ENCODE data around the gene IGF2BP2. TPM values are rescaled to one million over a fixed set of nuclear protein-coding genes. Genes with fewer than 3 reads are reported as not detected.
"Not testable (repeated sequence)": the region's sequence is repeated elsewhere in the genome, so short reads cannot be mapped to it uniquely, and the experiment has no call there.

The IGF2BP2 gene
- total and polyA plus RNA-seq, 3 experiments from 2014 or later = 0.42 TPM; not detected in 1

DNA sequence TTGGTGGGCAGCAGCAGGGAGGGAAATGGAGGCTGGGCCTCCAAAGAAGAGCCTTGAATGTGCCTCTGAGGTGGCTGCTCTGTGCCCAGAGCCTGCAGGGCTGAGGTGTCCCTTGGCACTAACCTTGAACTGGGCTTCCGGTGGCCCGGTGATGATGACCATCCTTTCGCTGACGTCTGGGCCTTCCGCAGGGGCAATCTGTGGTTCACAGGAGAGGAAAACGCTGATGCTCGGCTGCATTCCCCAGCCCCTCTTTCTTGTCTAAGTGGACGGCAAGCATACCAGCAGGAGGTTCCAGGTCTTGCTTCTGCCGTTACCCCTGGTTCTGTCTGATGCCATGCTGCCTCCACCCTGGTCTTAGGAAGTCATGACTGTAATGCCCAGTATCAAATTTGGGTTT, 172.9 kb downstream of the IGF2BP2 start:
- Mint-ChIP-seq H3K27ac (no peak overlapping the region), H3K4me1 (no peaks in the 10 kb centered on the region), H3K4me3 (no peak overlapping the region)

DNA sequence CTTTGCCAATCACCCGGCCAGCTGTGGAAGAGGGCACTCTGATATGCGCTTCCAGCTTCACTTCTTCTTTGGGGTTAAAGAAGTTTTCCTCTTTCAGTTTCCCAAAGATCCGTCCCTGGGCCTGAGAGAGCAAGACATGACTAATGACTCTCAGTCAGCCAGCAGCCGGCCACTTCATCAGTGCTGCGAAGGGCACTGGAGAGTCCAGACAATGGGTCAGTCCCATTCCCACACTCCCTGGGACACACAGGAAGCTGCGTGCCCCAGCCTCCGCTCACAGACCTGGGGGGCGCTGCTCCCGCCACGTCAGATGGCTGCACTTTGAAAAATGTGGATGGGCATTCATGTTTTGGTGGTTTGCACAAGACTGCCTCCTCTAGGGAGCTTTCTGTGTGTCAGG, 175.4 kb downstream of the IGF2BP2 start:
- H3K4me3 ChIP-seq (ENCODE audit: low read length) = no peak overlapping the region
- Mint-ChIP-seq H3K4me1 (no peaks in the 10 kb centered on the region), H3K4me3 (no peak overlapping the region), H3K36me3 (no peaks in the 10 kb centered on the region), H3K9me3 (no peaks in the 10 kb centered on the region), H3K27me3 (peaks cover 9 to 34% of the 10 kb centered on the region in 2 donors), H3K27ac (no peak overlapping the region)
- ChIA-PET POLR2A (no interaction called here), CTCF (interaction anchor here (1.4 to 2.1 kb wide), 2 partner anchors 10 to 11 kb away, joined by 3 to 6 read pairs; no protein-coding TSS in a partner anchor)
- no peaks in the 10 kb centered on the region for H3K9me3 ChIP-seq (ENCODE audit: low read length)
- H3K4me1 ChIP-seq (ENCODE audit: insufficient read depth, low read length) = no peaks in the 10 kb centered on the region
- no peak overlapping the region for H3K27ac ChIP-seq (ENCODE audit: low read depth, low read length)
- no peaks in the 10 kb centered on the region for H3K27me3 ChIP-seq (ENCODE audit: insufficient read depth, low read length, poor library complexity, severe bottlenecking)
- no peaks in the 10 kb centered on the region for H3K36me3 ChIP-seq (ENCODE audit: insufficient read depth, low read length)
- no peak for DNase-seq

More for the DNA sequence above, 172.9 kb downstream of the IGF2BP2 start:
- CTCF ChIA-PET = interaction anchor here (2.0 kb wide), 1 partner anchor 8 kb away, joined by 9 read pairs; no protein-coding TSS in a partner anchor
- Histone ChIP-seq H3K27ac (ENCODE audit: low read depth, low read length) (no peak overlapping the region), H3K27me3 (ENCODE audit: insufficient read depth, low read length, poor library complexity, severe bottlenecking) (no peaks in the 10 kb centered on the region), H3K9me3 (ENCODE audit: low read length) (no peaks in the 10 kb centered on the region), H3K4me3 (ENCODE audit: low read length) (no peak overlapping the region), H3K36me3 (ENCODE audit: insufficient read depth, low read length) (no peaks in the 10 kb centered on the region), H3K4me1 (ENCODE audit: insufficient read depth, low read length) (no peaks in the 10 kb centered on the region)
- POLR2A ChIA-PET = no interaction called here
- H3K36me3 Mint-ChIP-seq = no peaks in the 10 kb centered on the region
- H3K27me3 Mint-ChIP-seq = peaks cover 5 to 18% of the 10 kb centered on the region in 2 donors
- no peaks in the 10 kb centered on the region for H3K9me3 Mint-ChIP-seq
- DNase-seq = no peak

DNA sequence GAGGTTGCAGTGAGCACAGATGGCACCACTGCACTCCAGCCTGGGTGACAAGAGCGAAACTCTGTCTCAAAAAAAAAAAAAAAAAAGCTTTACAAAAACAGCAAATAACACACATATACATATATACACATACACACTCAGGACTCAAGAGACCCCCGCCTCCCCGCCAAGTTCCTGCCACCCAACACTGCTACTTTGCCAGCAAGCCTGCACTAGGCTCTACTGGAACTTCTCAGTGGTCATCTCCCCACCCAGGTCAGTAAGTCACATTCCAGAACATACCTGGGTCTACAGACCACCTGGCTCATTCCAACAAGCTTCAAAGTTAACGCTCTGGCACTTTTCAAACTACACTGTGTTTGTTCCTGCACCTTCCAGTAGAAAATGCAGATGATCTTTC, 176.4 kb downstream of the IGF2BP2 start:
- ChIA-PET CTCF (interaction anchor here (2.1 kb wide), 1 partner anchor 12 kb away, joined by 6 read pairs; no protein-coding TSS in a partner anchor), POLR2A (no interaction called here)
- H3K4me1 Mint-ChIP-seq = no peaks in the 10 kb centered on the region
- H3K4me3 ChIP-seq (ENCODE audit: low read length) = no peak overlapping the region
- no peak overlapping the region for H3K27ac Mint-ChIP-seq
- H3K4me3 Mint-ChIP-seq = no peak overlapping the region
- no peaks in the 10 kb centered on the region for H3K4me1 ChIP-seq (ENCODE audit: insufficient read depth, low read length)
- no peaks in the 10 kb centered on the region for H3K36me3 Mint-ChIP-seq
- H3K9me3 Mint-ChIP-seq = no peaks in the 10 kb centered on the region
- no peaks in the 10 kb centered on the region for H3K9me3 ChIP-seq (ENCODE audit: low read length)
- H3K27me3 ChIP-seq (ENCODE audit: insufficient read depth, low read length, poor library complexity, severe bottlenecking) = no peaks in the 10 kb centered on the region
- no peak overlapping the region for H3K27ac ChIP-seq (ENCODE audit: low read depth, low read length)
- peaks cover 11 to 34% of the 10 kb centered on the region in 2 donors for H3K27me3 Mint-ChIP-seq
- no peaks in the 10 kb centered on the region for H3K36me3 ChIP-seq (ENCODE audit: insufficient read depth, low read length)
- DNase-seq = no peak

DNA sequence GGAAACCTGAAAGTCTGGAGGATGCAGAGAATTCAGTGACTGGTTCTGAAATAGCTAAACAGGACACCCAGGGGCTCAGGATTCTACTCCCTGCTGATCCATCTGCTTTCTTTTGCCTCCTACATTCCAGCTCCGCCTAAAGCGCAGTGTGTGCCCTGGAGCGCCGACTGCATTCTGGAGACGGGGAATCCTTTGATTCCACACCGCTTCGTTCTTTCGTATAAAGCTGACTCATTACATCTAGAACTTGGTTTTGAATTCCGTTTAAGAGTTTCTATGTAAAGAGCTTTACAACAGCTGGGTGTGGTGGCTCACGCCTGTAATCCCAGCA, 177.0 kb downstream of the IGF2BP2 start:
- H3K27me3 Mint-ChIP-seq = peaks cover 11 to 34% of the 10 kb centered on the region in 2 donors
- Histone ChIP-seq H3K36me3 (ENCODE audit: insufficient read depth, low read length) (no peaks in the 10 kb centered on the region), H3K9me3 (ENCODE audit: low read length) (no peaks in the 10 kb centered on the region), H3K4me3 (ENCODE audit: low read length) (no peak overlapping the region), H3K4me1 (ENCODE audit: insufficient read depth, low read length) (no peaks in the 10 kb centered on the region), H3K27ac (ENCODE audit: low read depth, low read length) (no peak overlapping the region), H3K27me3 (ENCODE audit: insufficient read depth, low read length, poor library complexity, severe bottlenecking) (no peaks in the 10 kb centered on the region)
- ChIA-PET POLR2A (no interaction called here), CTCF (no interaction called here)
- H3K36me3 Mint-ChIP-seq = no peaks in the 10 kb centered on the region
- H3K4me3 Mint-ChIP-seq = no peak overlapping the region
- no peak for DNase-seq
- no peaks in the 10 kb centered on the region for H3K9me3 Mint-ChIP-seq
- H3K27ac Mint-ChIP-seq = no peak overlapping the region
- no peaks in the 10 kb centered on the region for H3K4me1 Mint-ChIP-seq

DNA sequence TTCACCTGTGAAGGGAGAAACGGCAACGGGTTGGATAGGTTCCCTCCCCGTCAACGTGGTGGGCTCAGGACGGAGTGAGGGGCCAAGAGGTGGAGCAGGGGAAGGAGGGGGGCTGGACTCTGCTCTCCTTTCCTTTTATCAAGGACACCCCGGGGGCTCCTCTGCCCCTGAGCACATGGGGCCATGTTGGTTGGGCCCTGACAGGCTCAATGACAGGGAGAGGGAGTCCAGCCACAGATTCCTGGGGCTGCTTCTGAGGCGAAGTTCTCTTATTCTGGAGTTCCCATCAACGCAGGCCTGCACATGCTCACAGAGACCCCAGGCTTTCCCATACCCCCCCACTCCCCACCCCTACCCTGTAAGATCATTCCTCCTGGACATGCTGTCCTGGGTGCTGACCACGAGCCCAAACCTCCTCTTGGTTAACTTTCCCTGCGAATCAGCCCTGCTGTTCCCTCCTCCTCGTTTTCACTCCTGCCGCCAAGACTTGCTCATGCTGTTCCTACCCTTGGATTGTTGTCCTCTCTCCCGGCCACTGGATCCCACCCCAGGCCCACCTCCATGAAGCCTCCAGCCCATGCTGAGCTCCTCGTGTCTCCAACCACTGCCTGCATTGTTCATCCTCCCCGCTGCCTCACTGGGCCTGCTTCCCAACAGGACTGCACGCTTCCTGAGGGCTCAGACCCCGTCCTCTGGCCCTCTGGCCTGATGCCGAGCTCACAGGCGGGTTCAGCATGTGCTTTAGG, 177.5 kb downstream of the IGF2BP2 start:
- POLR2A ChIA-PET = no interaction called here
- Mint-ChIP-seq H3K36me3 (no peaks in the 10 kb centered on the region), H3K27me3 (peaks cover 11 to 34% of the 10 kb centered on the region in 2 donors), H3K9me3 (no peaks in the 10 kb centered on the region), H3K27ac (peak overlapping the region in 1 of 8 donors; percentile 74), H3K4me3 (no peak overlapping the region), H3K4me1 (no peaks in the 10 kb centered on the region)
- Histone ChIP-seq H3K27ac (ENCODE audit: low read depth, low read length) (no peak overlapping the region), H3K9me3 (ENCODE audit: low read length) (no peaks in the 10 kb centered on the region), H3K36me3 (ENCODE audit: insufficient read depth, low read length) (no peaks in the 10 kb centered on the region), H3K4me3 (ENCODE audit: low read length) (no peak overlapping the region), H3K4me1 (ENCODE audit: insufficient read depth, low read length) (no peaks in the 10 kb centered on the region), H3K27me3 (ENCODE audit: insufficient read depth, low read length, poor library complexity, severe bottlenecking) (no peaks in the 10 kb centered on the region)
- CTCF ChIA-PET = no interaction called here
- no peak for DNase-seq

DNA sequence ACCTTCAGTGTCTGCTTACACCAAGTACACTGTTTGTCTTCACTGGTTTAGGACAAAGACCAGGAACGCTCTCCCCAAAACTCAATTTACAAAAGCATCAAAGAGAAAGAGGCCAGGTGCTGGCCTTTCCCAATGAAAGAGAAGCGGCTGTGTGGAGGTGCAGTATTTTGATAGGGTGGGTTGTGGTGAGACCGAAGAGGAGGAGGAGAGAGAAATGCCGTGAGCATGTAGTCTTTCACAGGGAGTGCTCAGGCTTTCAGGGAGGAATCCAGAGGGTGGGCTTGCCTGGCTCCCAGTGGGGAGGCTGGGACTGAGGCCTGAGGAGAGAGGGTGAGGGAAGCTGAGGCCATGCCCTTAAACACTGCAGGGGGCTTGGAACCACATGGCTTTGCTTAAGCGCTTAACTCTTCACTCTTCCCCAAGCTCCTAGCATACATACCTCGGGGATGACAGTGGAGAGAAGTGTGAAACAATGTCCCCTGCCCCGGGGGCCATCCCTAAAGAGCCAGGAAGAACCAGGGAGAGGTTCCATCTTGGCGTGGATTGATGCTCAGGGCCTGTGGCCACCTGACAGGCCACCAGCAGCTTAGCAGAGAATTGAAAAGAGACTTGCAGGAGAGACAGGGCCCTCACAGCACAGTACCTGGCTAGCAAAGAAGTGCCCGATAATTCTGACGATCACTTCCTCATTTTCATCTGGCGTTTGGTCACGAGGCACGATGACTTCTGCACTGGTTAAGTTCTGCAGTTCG, 178.3 kb downstream of the IGF2BP2 start:
- H3K9me3 Mint-ChIP-seq = no peaks in the 10 kb centered on the region

DNA sequence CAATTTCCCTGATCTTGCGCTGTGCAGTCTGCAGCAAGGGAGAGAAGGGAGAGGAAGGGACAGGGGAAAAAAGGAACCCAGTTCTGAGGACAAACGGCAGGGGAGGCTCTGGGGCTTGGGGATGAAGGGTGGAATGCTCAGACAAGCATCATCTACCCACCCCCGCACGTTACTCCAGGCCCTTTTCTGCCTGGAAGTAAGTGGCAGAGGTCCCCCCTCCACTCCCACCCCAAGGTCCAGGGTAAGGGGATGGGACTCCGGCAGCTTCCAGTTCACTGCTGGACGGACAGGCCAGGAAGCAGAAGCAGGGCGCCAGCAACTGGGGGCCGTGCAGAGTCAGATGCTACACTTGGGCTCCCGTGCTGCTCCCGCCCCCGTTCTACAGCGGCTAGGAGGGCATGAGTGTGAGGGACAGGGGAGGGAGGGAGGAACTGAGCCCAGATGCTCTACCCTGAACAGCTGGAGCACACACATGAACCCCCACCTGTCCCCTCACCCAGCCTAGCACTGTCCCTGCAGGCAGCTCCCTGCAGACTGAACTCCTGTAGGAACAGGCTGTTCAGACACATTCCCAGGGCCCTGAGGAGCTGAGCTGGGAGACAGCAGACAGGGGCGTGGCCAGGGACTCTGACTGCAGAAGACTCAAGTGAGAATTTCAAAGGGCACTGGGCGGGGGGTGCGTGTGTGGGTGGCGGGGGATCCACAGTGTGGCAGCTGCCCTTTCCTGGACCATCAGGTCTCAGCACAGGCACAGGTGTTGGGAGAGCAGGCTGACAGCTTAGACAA, 179.1 kb downstream of the IGF2BP2 start:
- ChIA-PET POLR2A (no interaction called here), CTCF (no interaction called here)
- Mint-ChIP-seq H3K27me3 (peaks cover 11 to 37% of the 10 kb centered on the region in 2 donors), H3K4me3 (no peak overlapping the region), H3K9me3 (no peaks in the 10 kb centered on the region), H3K36me3 (no peaks in the 10 kb centered on the region), H3K4me1 (no peaks in the 10 kb centered on the region), H3K27ac (no peak overlapping the region)
- H3K27ac ChIP-seq (ENCODE audit: low read depth, low read length) = no peak overlapping the region
- H3K27me3 ChIP-seq (ENCODE audit: insufficient read depth, low read length, poor library complexity, severe bottlenecking) = no peaks in the 10 kb centered on the region
- no peak for DNase-seq
- H3K4me1 ChIP-seq (ENCODE audit: insufficient read depth, low read length) = no peaks in the 10 kb centered on the region
- no peaks in the 10 kb centered on the region for H3K9me3 ChIP-seq (ENCODE audit: low read length)
- no peaks in the 10 kb centered on the region for H3K36me3 ChIP-seq (ENCODE audit: insufficient read depth, low read length)
- H3K4me3 ChIP-seq (ENCODE audit: low read length) = no peak overlapping the region

More for the DNA sequence above, 178.3 kb downstream of the IGF2BP2 start:
- H3K9me3 ChIP-seq (ENCODE audit: low read length) = no peaks in the 10 kb centered on the region
- no peaks in the 10 kb centered on the region for H3K4me1 Mint-ChIP-seq
- no peak overlapping the region for H3K4me3 Mint-ChIP-seq
- peaks cover 11 to 37% of the 10 kb centered on the region in 2 donors for H3K27me3 Mint-ChIP-seq
- no peak for DNase-seq
- no peaks in the 10 kb centered on the region for H3K36me3 ChIP-seq (ENCODE audit: insufficient read depth, low read length)
- ChIA-PET CTCF (no interaction called here), POLR2A (no interaction called here)
- no peak overlapping the region for H3K27ac ChIP-seq (ENCODE audit: low read depth, low read length)
- no peak overlapping the region for H3K27ac Mint-ChIP-seq
- H3K4me3 ChIP-seq (ENCODE audit: low read length) = no peak overlapping the region
- no peaks in the 10 kb centered on the region for H3K4me1 ChIP-seq (ENCODE audit: insufficient read depth, low read length)
- H3K27me3 ChIP-seq (ENCODE audit: insufficient read depth, low read length, poor library complexity, severe bottlenecking) = no peaks in the 10 kb centered on the region
- H3K36me3 Mint-ChIP-seq = no peaks in the 10 kb centered on the region

DNA sequence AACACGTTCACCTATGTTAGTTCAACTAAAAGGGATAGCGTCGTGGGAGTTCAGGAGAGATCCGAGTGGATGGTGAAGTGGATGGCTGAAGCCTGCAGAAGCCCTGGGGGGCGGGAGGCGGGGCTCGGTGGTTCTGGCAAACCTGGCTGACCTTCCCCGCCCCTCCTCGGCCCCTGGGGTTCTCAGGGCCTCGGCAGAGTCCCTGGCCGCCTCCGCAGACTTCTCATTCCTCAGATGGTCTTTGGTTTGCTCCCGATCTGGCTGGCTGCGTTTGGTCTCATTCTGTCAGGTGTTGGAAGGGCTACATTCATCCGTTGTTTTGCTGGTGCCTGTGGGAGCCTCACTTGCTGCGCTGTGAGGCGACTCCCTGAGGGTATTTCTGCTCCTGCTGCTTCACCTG, 179.7 kb downstream of the IGF2BP2 start:
- H3K27ac ChIP-seq (ENCODE audit: low read depth, low read length); DNase-seq; H3K36me3 ChIP-seq (ENCODE audit: insufficient read depth, low read length); H3K4me1 Mint-ChIP-seq; H3K9me3 Mint-ChIP-seq; H3K4me3 Mint-ChIP-seq; H3K9me3 ChIP-seq (ENCODE audit: low read length); H3K27ac Mint-ChIP-seq; CTCF ChIA-PET; H3K36me3 Mint-ChIP-seq; H3K4me3 ChIP-seq (ENCODE audit: low read length); H3K27me3 ChIP-seq (ENCODE audit: insufficient read depth, low read length, poor library complexity, severe bottlenecking); POLR2A ChIA-PET; H3K4me1 ChIP-seq (ENCODE audit: insufficient read depth, low read length): not testable (repeated sequence)
- H3K27me3 Mint-ChIP-seq = peaks cover 11 to 37% of the 10 kb centered on the region in 2 donors
